GM12874 (cell line): ENCODE measurements around the gene TTYH1.

ENCODE experiments used
- TF ChIP-seq, protein P1 (sequence below): IDR thresholded peaks from 2 replicates; pipeline ENCODE4 v1.5.1; 2011; ENCODE audit warnings: low read depth, mild to moderate bottlenecking, control low read depth, low read length, moderate library complexity; ENCODE audit not compliant: insufficient read depth

TTYH1 gene

DNA sequence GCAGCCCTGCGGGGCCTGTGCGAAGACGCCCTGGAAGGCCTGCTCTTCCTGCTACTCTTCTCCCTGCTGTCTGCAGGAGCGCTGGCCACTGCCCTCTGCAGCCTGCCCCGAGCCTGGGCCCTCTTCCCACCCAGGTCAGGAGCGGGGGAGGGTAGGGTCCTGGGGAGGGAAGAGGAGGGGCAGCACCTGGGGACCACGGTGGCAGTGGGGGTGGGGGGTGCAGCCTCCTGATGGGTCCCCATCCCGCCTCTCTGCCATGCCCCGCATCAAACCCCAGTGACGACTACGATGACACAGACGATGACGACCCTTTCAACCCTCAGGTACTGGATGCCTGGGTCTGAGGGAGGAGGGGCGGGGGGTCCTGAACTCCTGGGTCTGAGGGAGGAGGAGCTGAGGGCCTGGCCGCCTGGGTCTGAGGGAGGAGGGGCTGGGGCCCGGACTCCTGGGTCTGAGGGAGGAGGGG, 20.3 kb downstream of the TTYH1 start:
- TF ChIP-seq, protein P1, sequence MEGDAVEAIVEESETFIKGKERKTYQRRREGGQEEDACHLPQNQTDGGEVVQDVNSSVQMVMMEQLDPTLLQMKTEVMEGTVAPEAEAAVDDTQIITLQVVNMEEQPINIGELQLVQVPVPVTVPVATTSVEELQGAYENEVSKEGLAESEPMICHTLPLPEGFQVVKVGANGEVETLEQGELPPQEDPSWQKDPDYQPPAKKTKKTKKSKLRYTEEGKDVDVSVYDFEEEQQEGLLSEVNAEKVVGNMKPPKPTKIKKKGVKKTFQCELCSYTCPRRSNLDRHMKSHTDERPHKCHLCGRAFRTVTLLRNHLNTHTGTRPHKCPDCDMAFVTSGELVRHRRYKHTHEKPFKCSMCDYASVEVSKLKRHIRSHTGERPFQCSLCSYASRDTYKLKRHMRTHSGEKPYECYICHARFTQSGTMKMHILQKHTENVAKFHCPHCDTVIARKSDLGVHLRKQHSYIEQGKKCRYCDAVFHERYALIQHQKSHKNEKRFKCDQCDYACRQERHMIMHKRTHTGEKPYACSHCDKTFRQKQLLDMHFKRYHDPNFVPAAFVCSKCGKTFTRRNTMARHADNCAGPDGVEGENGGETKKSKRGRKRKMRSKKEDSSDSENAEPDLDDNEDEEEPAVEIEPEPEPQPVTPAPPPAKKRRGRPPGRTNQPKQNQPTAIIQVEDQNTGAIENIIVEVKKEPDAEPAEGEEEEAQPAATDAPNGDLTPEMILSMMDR = no peak

DNA sequence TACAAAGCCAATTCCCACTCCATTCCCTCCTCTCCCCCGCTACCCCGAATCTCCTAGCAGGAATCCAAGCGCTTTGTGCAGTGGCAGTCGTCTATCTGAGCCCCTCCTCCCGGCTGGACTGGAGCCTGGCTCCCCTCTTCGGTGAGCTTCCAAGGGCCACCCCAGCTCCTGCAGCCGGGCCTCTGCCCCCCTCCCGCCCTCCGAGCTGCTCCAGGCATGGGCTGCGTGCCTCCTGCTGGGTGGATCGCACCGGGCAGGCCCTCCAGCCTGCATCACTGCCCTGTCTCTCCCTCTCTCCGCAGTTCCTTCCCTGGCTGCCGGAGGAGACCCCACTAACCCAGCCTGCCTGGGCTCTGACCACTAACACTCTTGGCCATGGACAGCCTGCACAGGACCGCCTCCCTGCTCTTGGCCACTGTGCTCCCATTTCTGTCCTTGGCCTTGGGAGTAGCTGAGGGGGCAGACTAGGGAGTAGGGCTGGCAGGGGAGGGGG, 20.8 kb downstream of the TTYH1 start:
- TF ChIP-seq, protein P1 = no peak

DNA sequence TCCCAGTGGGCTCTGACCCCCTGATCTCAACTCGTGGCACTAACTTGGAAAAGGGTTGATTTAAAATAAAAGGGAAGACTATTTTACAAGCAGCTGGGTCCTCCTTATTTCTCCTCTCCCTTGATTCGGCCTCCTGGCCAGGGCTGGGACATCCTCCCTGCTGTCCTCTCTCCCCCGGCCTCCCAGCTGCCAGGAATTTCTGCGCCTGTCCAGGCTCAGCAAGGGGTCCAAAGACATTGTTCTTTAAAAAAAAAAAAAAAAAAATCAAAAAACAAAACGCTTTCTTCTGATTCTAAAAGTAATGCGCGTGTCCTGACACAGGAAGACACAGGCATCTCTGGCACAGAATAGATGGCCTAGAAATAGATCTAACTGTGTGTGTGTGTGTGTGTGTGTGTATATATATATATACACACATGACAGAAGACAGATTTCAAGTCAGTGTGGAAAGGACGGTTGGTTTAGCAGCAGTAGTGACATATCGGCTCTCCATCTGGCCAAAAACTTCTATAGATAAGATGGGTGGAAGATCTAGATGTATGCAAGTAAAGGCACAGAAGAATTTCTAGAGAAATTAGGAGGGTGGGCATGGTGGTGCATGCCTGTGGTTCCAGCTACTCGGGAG, 21.5 kb downstream of the TTYH1 start:
- TF ChIP-seq, protein P1 = no peak

DNA sequence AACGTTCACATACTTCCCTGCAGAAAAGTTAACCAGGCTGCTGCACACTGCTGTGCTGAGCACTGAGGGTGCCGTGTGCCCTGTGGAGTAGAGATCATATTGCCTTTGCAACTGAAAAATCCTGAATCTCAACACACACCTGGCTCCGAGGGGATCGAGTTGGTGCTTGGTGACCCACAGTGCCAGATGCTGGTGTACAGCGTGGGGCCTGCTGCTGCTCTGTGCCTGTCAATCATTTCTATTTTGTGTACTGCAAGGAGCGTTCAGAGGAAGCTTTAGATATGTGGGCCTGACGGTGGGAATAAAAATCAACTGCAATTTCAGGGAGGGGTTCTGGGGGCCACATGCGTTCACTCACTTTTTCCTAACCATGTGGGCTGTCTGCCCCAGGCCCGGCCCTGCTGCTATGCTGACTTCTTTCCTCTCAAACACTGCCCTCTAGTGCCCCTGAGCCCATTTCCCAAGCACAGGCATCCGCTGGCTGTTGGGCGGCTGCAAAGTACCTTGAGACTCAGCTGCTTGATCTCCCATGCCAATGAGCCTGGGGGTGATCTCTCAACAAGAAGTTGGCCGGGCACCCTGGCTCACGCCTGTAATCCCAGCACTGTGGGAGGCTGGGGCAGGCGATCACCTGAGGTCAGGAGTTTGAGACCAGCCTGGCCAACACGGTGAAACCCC, 24.0 kb downstream of the TTYH1 start:
- TF ChIP-seq, protein P1 = peak; percentile 58

DNA sequence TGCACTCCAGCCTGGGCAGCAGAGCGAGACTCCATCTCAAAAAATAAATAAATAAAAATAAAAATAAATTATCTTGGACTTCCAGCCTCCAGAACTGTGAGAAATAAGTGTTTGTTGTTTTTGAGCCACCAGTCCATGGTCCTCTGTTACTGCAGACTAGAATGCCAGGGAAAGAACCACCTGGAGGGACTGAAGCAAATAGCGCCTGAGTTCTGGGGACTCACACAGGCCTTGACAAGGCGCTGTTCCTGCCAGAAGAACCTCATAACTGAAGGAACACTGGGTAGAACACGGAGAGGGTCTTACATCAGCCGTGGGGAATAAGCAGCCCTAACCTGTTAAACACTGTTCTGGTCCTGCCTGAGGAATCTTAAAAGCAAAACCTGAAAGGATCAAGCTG, 25.4 kb downstream of the TTYH1 start:
- TF ChIP-seq, protein P1 = no peak

DNA sequence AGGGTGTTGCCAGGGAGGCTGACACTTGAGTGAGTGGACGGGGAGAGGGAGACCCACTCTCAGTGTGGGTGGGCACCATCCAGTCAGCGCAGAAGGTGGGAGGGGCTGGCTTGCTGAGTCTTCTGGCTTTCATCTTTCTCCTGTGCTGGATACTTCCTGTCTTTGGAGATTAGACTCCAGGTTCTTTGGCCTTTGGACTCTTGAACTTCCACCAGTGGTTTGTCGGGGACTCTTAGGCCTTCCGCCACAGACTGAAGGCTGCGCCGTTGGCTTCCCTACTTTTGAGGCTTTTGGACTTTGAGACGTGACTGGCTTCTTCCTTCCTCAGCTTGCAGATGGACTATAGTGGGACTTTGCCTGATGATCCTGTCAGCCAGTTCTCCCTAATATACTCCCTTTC, 29.5 kb downstream of the TTYH1 start:
- TF ChIP-seq, protein P1 = no peak

DNA sequence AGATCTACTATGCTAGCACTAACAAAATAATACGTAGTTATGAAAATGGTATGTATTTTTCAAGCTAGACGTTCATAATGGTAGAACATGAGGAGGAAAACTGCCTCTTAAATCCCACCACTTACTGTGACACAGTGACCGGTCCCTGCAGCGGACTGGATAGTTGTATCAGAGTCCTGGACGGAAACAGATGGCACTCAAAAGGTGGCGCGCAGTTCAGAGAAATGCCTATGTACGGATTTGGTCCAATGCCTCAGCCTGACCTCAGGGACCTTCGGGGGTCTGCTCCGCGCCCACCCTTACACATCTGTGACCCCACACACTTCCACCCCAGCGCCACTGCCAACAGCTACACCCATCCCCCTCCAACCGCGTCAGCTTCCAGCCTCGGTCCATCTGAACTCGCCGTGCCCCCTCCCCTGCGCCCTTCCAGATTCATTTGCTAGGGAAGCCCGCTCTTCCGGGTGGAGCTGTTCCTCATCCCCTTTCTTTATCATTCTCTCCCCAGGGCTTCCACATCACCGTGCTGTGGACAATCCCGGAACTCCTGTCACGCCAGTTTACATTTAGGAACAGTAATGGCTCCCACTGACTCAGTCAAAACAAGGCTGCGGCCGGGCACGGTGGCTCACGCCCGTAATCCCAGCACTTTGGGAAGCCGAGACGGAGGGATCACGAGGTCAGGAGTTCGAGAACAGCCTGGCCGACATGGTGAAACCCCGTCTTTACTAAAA, 32.9 kb downstream of the TTYH1 start:
- TF ChIP-seq, protein P1 = no peak
